ENCODE results near the gene ATG14.
"Not testable (repeated sequence)": the region's sequence is repeated elsewhere in the genome, so short reads cannot be mapped to it uniquely, and the experiment has no call there.

Gene ATG14

DNA sequence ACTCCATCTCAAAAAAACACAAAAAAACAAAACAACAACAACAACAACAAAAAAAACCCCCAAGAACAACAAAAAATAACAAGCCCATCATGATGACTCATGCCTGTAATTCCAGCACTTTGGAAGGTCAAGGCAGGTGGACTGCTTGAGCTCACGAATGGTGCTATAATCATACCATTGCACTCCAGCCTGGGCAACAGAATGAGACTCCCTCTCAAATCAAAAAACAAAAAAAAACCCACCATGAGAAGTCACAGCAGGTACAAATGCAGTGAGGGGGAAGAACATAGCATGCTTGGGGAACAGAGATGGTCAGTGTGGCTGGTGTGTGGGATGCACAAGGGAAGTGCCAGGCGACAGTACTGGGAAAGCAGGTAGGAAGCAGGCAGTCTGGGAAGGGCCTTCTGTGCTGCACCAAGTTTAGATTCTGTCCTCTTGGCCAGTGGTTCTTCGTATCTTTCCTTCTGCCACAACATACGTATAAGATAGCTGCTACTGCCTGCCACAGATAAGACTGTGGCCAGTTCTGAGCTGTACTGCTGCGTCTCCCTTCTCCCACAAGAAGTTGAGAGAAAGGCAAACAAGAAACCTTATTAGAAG lies 28.0 kb downstream of the ATG14 start:
- DNase-seq: no peak

DNA sequence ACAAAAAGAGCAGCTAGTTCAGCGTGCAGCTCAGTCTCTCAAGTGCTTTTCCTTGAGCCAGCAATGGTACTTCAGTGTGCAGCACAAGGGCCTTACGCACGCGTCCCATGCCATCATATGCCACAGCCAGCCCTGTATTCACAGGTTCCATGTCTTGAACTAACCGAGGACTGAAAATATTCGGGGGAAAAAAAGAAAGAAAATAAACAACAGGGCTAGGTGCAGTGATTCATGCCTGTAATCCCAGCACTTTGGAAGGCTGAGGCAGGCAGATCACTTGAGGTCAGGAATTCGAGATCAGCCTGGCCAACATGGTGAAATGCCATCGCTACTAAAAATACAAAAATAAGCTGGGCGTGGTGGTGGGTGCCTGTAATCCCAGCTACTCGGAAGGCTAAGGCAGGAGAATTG lies 28.6 kb downstream of the ATG14 start:
- not testable (repeated sequence) for DNase-seq

DNA sequence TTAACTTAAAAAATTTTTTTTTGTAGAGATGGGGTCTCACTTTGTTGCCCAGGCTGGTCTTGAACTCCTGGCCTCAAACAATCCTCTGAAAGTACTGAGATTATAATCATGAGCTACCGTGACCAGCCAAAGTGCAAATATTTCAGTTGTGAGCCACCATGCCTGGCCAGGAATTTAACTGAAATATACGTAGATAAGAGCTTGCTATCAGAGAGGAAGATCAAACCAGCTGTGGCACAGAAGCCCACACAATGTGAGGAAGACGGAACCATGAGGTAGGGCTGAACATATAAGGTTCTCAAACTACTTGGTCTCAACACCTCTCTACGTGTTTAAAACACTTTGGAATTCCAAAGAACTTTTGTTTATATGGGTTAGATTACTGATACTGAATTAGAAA lies 29.1 kb downstream of the ATG14 start:
- no peak for DNase-seq

DNA sequence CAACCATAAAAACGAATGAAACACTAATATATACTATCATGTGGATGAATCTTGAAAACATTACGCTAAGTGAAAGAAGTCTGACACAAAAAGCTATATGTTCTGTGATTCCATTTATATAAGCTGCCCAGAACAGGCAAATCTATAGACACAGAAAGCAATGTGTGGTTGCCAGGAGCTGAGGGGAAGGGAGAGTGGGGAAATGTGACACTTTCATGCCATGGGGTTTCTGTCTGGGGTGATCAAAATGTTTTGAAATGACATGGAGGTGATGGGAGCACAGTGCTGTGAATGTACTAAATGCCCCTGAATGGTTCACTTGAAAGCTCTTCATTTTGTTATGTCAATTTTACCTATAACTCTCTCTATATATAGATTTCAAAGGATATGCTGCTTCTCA lies 30.1 kb downstream of the ATG14 start:
- DNase-seq: no peak

DNA sequence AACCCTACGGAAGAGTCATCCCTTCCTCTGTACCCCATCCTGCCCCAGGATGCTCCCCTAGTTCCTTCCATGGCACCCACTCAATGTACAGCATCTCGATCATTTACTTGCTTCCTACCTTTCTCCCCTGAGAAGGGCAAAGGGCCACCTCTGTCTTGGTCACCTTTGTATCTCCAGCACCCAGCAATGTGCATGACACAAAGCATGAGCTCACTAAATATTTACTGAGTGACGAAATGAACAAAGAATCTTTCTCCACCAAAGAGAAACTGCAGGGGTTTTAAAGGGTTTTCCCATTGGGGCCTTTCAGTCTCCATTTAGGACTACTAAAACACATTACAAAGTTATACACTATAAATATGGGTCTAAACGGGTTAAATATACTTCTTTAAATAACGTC lies 30.6 kb downstream of the ATG14 start:
- DNase-seq: no peak

DNA sequence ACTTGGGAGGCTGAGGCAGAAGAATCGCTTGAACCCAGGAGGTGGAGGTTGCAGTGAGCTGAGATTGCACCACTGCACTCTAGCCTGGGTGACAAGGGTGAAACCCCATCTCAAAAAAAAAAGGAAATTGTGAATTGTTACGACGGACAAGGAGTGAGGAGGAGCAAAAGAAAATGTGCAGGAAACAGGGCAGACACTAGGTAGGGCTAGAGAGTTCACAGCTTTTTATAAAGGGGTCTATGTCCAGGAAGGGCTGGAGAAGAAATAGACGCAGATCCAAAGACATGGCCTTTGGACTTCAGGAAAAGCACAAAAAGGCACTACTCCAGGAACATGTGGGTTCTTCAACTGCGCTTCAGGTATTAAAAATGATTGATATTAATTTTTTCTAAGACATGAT lies 34.4 kb downstream of the ATG14 start:
- no peak for DNase-seq

DNA sequence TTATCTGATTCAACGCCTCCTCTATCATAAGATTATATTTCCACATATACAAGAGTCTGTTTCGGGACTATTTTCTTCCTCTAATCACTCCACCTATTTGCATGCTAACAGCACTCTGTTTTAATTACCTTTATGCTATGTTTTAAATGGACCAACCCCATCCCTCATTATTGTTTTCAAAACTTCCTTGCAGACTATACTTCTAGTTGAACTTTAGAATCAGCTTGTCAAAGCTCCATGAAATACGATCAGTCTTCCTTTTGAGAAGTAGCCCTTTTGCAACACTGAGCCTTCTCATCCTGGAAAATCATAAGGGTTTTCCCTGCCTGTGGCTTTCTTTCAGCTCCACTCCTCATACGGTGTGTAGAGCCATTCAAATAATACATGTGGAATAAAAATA lies 36.9 kb downstream of the ATG14 start:
- DNase-seq: no peak

DNA sequence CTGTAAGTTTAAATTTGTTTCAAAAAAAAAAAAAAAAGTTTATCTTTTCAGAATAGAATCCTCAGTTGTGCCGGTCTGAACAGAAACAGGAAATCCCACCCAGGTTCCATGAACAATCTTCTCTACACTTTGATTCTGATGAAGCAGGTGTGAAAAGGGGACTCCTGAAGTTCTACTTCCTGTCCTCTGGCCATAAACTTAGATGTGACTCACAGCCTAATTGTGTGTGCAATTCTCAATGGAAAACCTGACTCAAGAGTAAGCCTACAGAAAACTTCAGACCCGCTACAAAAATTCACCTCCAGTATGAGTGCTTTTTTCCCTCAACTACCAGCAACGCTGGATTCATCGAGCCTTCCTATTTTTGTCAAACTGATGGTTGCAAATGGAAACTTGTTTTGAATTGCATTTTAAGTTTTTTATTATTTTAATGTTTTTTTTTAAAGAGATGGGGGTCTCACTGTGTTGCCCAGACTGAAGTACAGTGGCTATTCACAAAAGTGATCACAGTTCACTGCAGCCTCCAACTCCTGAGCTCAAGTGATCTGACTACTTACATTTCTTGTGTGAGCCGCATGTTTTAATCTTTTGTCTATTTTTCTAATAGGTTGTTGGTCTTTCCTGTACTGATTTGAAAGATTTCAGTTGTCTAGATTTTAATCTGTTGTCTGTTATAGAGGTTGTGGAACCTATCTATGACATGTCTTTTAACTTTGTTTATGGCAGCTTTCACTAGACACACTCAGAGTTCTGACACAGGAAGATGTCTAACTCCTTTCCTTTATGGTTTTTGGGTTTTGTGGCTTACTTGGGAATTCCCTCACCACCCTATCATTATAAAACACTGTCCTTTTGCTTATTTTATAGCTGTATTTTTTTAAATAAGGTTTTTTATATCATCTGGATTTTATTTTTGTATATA lies 37.6 kb downstream of the ATG14 start:
- no peak for DNase-seq

DNA sequence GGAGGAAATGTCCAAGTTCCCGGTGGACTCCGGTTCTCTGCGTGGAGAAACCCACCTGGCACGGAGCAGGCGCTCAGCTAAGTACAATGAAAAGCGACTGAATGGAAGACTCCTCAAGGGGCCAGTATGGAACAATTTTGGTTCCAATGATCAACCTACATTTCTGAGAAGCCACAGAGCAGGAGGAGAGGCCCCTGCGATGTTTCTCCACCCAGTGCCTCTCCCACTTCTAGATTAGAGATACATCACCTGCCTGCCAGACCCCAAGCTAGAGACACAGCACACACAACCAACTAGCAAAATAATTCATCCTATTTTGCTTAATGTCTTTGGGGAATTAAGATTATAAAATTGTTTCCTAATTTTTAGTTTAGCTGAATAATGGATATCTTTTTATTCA lies 38.8 kb downstream of the ATG14 start:
- no peak for DNase-seq

DNA sequence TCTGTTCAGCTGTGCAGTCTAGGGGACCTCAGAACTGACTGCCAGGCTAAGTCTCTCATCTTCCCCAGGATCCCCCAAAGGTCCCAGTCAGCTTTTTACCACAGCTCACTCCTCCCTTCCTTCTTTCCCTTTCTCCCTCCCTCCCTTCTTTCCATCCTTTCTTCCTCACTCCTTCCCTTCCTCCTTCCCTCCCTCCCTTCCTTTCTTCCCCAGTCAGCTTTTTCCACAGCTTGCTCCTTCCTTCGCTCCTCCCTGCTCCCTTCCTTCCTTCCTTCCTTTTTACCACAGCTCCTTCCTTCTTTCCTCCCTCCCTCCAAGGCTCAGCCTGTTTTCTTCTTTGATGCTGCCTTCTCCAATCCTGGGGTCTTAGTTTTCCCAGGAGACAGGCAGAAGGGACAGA lies 39.2 kb downstream of the ATG14 start:
- DNase-seq: no peak

DNA sequence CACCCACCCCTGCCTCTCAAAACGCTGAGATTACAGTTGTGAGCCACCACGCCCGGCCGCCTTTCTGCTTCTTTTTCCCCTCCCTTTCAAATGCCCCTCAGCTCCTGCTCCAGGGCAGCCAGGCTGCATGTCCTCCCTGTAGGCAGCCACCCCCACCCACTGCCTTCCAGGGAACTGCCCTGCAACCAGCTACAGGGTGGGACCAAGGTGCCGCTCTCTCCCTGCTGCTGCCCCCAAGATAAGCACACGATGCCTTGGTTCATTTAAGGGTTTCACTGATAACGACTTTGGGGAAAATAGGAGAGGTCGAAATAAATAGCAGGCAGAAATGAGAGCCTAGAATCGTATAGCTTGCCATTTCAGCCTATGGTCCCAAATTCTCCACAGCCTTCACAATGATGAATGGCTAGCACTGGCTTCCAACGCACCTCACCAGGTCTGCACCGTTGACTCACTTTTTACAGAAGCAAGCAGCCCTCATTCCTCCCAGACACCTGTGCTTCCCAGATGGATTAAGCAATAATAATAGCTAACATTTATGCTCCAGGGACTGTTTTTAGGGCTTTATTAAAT lies 40.7 kb downstream of the ATG14 start:
- DNase-seq: no peak

DNA sequence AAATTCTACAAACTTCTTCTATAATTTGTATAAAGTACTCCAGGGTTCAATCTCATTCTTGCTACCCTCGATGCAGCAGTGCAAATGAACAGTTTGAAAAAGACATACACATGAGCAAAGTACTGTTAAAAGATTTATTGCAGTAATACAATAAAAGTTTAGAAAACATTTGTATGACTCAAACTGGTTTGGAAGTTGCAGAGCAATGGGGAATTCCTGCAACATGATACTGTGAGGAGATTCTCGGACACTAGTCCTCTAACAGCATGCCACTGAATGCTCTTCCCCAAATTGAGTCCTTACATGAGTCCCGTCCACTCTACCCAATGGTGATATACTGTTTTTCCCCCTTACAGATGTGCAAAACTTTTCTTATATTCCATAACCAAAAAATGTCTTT lies 45.4 kb downstream of the ATG14 start:
- DNase-seq: no peak

DNA sequence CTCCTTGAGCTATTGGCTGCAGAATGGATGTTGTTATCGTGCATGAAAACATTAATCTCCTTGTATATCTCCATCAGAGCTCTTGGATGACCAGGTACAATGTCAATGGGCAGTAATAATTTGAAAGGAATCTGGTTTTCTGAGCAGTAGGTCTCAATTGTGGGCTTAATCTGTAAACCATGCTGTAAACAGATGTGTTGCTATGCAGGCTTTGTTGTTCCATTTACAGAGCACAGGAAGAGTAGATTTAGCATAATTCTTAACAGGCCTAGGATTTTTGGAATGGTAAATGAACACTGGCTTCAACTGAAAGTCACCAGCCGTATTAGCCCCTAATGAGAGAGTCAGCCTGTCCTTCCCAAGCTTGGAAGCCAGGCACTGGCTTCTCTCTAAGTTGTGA lies 50.4 kb downstream of the ATG14 start:
- DNase-seq: no peak

DNA sequence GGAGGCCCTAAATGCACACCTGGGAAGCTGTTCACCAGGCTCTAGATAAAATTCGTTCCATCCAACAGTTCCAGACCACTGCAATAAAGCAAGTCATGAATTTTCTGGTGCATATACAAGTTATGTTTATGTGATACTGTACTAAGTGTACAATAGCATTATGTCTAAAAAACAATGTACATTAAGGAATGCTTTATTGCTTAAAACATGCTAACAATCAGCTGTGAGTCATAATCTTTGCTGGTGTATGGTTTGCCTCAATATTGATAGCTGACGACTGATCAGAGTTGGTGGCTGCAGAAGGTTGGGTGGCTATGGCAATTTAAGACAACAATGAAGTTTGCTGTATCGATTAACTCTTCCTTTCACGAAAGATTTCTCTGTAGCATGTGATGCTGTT lies 52.3 kb downstream of the ATG14 start:
- no peak for DNase-seq

DNA sequence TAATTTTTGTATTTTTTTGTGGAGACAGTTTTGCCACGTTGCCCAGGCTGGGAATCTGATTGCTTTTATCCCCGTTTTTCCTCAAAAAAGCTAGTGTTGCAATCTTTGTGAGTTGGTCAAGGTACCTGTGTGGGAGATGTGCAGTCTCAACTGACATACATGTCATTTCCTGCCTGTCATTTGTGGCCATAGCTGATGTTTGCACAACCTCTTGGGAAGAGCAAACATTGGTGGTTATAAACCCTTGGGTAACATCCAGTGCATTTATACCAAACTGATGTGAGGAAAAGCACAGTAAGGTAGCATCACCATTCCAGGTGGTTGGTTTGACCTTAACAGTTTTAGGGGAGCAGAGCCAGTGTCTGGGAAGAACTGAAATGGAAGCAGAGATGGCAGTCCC lies 54.7 kb downstream of the ATG14 start:
- no peak for DNase-seq

DNA sequence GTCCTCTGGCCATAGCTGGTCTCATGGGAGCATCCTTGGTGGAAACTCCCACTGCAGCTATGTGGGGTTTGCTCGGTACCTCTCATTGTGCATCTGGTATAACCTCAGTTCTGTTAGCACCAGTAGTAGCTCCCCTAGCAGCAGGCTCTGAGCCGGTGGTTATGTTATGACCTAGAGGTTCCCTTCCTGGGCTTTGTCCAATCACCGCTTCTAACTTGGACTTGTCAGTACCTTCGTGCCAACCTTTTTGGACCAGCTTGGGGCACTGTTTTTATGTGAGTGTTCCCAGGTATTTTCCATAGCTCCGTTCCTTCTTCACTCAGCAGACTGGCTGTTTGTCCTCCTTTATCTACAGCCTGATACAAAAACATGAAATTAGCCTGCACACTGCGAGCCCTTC lies 55.7 kb downstream of the ATG14 start:
- DNase-seq: no peak

DNA sequence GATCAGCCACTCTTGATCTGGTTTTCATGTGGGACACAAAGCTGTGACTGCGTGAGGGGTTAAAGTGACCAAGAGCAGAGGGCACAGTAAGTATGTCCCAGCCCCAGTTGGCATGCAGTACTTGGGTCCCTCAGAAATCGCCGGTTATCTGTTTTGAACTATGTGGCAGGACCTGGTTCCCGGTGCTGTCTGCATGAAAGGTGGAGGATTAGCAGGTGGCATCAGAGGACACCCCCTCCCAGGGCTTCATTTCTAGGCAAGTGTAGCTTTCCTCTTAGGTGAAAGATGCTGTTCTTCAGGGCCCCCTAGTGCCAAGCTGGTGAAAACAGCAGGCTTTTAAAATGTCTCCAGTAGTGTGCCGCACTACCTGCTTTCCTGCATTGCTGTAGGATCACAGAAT lies 57.1 kb downstream of the ATG14 start:
- DNase-seq: peak; percentile 61

DNA sequence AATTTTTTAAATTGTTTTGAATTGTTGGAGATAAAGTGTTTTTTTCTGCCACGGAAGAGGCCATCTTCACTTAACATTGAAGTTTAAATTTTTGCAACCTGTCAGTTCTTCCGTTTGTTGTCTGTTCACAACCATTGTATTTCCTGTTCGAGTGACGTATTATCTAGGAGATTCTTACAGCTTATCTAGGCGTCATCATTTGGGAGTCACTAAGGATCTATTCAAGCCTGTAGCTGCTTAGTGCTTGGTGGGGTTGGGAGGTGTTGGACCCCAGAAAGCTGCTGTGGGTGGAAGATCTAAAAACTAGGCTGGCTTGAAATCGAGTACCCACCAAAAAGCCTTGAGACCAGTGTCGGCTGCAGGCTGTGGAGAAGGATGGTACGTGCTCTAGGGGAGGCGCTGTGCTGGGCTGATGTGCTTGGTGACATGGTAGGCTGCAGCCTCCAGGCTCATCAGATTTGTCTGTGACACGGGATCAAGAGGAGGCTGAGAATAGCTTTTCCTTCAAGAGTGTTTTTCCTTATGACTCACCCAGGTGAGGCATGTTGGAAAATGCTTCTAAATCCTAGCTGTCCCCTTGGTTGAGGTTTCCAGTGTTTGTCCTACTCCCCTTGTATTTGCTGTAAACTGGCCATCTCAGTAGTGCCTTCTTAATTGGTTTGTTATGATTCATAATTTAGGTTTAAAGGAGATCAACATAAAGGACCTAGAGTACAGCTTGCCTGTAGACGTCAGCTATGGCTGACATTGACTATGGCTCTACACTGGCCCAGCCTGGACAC lies 57.8 kb downstream of the ATG14 start:
- no peak for DNase-seq

DNA sequence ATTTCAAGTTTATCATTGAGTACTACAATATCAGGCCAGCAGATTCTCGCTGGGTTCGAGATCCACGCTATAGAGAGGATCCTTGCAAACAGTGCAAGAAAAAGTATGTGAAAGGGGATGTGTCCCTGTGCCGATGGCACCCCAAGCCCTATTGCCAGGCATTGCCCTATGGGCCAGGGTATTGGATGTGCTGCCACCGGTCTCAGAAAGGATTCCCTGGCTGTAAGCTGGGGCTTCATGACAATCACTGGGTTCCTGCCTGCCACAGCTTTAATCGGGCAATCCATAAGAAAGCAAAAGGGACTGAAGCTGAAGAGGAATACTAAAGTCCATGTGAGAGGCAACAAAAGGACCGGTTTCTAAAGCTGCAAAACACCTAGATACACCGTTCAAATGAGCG lies 59.4 kb downstream of the ATG14 start:
- DNase-seq: no peak

DNA sequence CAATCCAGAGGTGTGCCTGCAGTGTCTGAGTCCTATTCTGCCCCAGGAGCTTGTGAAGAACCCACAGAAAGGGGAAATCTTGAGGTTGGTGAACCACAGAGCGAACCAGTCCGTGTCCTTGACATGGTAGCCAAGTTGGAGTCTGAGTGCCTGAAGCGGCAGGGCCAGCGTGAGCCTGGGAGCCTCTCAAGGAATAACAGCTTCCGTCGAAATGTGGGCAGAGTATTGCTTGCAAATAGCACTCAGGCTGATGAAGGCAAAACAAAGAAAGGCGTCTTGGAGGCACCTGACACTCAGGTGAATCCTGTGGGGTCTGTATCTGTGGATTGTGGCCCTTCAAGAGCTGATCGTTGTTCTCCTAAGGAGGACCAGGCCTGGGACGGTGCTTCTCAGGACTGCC lies 60.5 kb downstream of the ATG14 start:
- no peak for DNase-seq

DNA sequence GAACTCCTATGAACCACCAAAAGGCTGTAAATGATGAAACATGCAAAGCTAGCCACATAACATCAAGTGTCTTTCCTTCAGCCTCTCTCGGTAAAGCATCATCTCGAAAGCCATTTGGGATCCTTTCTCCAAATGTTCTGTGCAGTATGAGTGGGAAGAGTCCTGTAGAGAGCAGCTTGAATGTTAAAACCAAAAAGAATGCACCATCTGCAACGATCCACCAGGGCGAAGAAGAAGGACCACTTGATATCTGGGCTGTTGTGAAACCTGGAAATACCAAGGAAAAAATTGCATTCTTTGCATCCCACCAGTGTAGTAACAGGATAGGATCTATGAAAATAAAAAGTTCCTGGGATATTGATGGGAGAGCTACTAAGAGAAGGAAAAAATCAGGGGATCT lies 61.2 kb downstream of the ATG14 start:
- DNase-seq: no peak

DNA sequence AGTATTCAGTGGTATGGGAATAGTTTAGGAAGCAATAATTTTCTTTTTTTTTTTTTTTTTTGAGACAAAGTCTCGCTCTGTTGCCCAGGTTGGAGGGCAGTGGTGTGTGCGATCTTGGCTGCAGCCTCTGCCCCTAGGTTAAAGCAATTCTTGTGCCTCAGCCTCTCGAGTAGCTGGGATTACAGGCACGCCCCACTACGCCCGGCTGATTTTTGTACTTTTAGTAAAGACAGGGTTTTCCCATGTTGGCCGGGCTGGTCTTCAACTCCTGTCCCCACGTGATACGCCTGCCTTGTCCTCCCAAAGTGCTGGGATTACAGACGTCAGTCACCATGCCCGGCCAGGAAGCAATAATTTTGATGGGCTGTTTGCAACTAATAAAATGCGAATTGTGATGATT lies 62.1 kb downstream of the ATG14 start:
- DNase-seq: no peak

DNA sequence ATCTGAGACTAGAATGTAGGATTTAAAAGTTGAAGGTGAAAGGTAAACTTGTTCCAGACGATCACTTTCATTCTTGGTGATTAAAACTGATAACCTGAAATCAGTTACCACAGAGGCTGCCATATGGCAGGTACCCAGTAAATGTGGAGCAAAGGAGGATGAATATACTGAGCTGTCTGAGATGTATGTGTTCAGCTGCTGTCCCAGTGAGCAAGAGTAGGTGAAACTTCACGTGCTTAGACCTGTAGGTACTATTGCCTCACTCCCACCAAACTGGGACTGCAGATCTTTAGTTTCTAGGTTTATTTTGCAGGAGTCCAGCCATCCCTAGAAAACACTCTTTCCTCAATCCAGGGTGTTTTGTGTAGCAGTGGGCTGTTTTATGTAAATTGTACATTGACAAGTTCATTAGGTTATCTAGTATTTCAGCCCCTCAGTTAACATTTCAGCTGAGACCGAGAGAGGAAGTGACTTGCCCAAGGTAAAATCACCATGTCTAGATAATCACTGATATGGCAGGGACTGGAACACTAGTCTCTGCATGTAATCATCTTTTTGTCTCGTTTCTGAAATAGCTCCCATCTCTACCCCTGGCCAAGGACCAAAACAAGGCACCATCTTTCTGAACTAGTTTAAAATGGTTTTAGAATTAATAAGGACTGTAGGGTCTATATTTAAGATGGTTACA lies 62.7 kb downstream of the ATG14 start:
- DNase-seq: no peak
